ENCODE results near the gene DIP2A.
"Not testable (repeated sequence)": the region's sequence is repeated elsewhere in the genome, so short reads cannot be mapped to it uniquely, and the experiment has no call there.

DIP2A gene

DNA sequence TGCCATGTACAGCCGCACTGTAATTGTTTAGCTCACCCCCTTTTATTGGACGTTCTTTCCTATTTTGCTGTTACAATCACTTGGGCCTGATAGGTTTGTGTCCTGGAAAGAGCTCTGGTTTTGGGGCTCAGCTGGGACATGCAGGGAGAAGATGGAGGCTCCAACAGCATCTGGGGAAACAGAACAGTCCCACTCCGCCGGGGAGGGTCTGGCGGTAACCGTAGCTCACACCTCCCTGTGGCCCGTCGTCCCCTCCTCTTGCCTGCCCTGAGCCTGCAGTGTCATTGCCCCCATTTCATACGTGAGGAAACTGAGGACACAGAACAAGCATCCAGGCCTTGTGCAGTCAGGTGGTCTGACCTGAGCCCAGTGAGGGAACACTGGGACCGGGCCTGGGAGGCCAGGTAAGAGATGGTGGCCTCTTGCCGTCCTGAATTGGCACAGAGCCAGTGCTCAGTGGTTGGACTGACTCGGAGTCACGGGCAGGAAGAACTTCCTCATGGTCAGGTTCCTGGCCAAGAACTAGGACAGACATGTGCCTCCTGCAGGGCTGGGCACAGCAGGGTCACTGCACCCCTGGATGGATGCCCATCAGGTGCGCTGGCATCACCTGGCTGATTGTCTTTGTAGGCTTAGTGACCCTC lies 104.4 kb downstream of the DIP2A start:
- no peak for DNase-seq (ENCODE audit: low read depth, low spot score)
- Histone ChIP-seq H3K9me3 (ENCODE audit: control insufficient read depth, insufficient read depth, low read length) (no peaks in the 10 kb centered on the region), H3K36me3 (ENCODE audit: control insufficient read depth, insufficient read depth, low read length) (peaks cover 16% of the 10 kb centered on the region; the same call in 1 of the 2 replicates), H3K27me3 (ENCODE audit: control insufficient read depth, insufficient read depth, low read length) (no peaks in the 10 kb centered on the region), H3K4me3 (ENCODE audit: low read length) (no peak overlapping the region), H3K27ac (ENCODE audit: low read length) (no peak overlapping the region), H3K4me1 (ENCODE audit: control insufficient read depth, insufficient read depth, low read length) (no peaks in the 10 kb centered on the region)
- no CpG with 5 or more reads among the region's 14 CpGs for WGBS (ENCODE audit: insufficient coverage, insufficient read length)

DNA sequence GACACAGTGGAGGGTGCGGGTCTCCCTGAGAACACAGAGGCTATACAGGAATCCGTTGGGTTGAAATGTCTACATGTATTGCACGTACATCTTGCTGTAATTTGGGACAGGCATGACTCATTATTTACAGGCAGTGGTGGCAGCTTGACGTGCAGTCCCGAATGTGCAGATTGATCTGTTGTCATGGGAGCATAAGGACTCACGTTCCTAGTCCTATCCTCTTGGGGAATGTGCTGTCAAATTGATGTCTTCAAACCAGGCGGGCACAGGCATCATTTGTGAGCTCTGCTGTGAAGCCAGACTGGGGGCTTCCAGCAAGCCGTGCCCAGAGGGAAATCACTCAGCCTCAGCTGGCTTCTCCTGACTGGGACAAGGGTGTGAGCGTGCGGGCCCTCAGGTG lies 105.7 kb downstream of the DIP2A start:
- no peaks in the 10 kb centered on the region for H3K27me3 ChIP-seq (ENCODE audit: control insufficient read depth, insufficient read depth, low read length)
- no peak overlapping the region for H3K4me3 ChIP-seq (ENCODE audit: low read length)
- H3K4me1 ChIP-seq (ENCODE audit: control insufficient read depth, insufficient read depth, low read length) = no peaks in the 10 kb centered on the region
- no peak for DNase-seq (ENCODE audit: low read depth, low spot score)
- no peaks in the 10 kb centered on the region for H3K9me3 ChIP-seq (ENCODE audit: control insufficient read depth, insufficient read depth, low read length)
- whole genome bisulfite sequencing (ENCODE audit: insufficient coverage, insufficient read length) = no CpG with 5 or more reads among the region's 10 CpGs
- H3K27ac ChIP-seq (ENCODE audit: low read length) = no peak overlapping the region
- H3K36me3 ChIP-seq (ENCODE audit: control insufficient read depth, insufficient read depth, low read length) = peaks cover 16% of the 10 kb centered on the region; the same call in 1 of the 2 replicates

DNA sequence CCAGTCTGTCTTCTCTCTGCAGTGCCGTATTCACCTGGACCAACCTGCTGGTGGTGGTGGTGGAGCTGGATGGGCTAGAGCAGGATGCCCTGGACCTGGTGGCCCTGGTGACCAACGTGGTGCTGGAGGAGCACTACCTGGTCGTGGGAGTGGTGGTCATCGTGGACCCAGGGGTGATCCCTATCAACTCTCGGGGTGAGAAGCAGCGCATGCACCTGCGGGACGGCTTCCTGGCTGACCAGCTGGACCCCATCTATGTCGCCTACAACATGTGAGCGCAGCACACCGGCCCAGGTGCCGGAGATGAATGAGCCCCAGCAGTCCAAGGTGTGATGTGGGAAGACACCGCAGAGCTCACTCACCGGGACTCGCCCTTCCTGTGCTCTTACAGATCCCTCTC lies 108.7 kb downstream of the DIP2A start:
- H3K27ac ChIP-seq (ENCODE audit: low read length) = no peak overlapping the region
- WGBS (ENCODE audit: insufficient coverage, insufficient read length) = no CpG with 5 or more reads among the region's 15 CpGs
- H3K27me3 ChIP-seq (ENCODE audit: control insufficient read depth, insufficient read depth, low read length) = no peaks in the 10 kb centered on the region
- no peaks in the 10 kb centered on the region for H3K9me3 ChIP-seq (ENCODE audit: control insufficient read depth, insufficient read depth, low read length)
- DNase-seq (ENCODE audit: low read depth, low spot score) = no peak
- H3K4me3 ChIP-seq (ENCODE audit: low read length) = no peak overlapping the region
- peaks cover 12% of the 10 kb centered on the region; the same call in 1 of the 2 replicates for H3K36me3 ChIP-seq (ENCODE audit: control insufficient read depth, insufficient read depth, low read length)
- H3K4me1 ChIP-seq (ENCODE audit: control insufficient read depth, insufficient read depth, low read length) = no peaks in the 10 kb centered on the region

DNA sequence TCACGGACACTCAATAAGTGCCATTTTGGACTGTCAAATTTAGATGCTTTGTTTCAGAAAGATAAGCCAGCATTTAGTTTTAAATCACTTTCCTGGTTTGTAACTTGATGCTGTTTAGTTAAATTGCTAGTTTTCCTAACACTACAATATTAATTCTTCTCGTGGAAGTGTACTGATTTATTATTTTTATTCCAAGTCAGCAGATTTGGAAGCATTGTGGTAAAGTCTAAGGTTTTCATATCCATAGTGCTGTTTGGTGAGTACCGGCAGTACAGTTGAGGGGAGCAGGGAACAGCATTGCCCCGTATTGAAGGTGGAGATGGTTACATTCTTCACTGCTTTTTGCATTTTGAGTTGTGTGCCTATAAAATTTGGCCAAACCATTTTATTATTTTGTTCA lies 109.9 kb downstream of the DIP2A start:
- Histone ChIP-seq H3K4me3 (ENCODE audit: low read length) (no peak overlapping the region), H3K4me1 (ENCODE audit: control insufficient read depth, insufficient read depth, low read length) (no peaks in the 10 kb centered on the region), H3K27ac (ENCODE audit: low read length) (no peak overlapping the region), H3K36me3 (ENCODE audit: control insufficient read depth, insufficient read depth, low read length) (peaks cover 8% of the 10 kb centered on the region; the same call in 1 of the 2 replicates), H3K27me3 (ENCODE audit: control insufficient read depth, insufficient read depth, low read length) (no peaks in the 10 kb centered on the region), H3K9me3 (ENCODE audit: control insufficient read depth, insufficient read depth, low read length) (no peaks in the 10 kb centered on the region)
- WGBS (ENCODE audit: insufficient coverage, insufficient read length) = no CpG with 5 or more reads among the region's 4 CpGs
- DNase-seq (ENCODE audit: low read depth, low spot score) = no peak

DNA sequence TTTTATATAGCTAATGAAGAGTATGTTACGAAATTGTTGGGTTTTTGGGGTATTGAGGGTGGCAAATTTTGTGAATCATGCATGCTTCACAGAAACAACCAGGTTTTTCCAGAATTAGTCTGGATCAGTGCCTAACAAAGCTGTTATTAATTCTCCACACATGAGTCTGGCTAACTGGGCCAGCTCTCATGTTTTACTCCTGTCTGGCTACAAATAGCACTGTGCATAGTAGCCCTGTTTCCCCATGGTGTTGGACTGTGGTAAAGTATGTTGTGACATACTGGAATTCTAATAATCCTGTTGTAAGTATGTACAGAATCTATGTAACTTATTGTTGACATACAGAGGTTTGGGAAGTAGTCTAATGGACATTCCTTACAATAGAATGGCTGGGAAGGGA lies 110.4 kb downstream of the DIP2A start:
- Histone ChIP-seq H3K4me3 (ENCODE audit: low read length) (no peak overlapping the region), H3K27ac (ENCODE audit: low read length) (no peak overlapping the region), H3K27me3 (ENCODE audit: control insufficient read depth, insufficient read depth, low read length) (no peaks in the 10 kb centered on the region), H3K36me3 (ENCODE audit: control insufficient read depth, insufficient read depth, low read length) (peaks cover 8% of the 10 kb centered on the region; the same call in 1 of the 2 replicates), H3K4me1 (ENCODE audit: control insufficient read depth, insufficient read depth, low read length) (no peaks in the 10 kb centered on the region), H3K9me3 (ENCODE audit: control insufficient read depth, insufficient read depth, low read length) (no peaks in the 10 kb centered on the region)
- no peak for DNase-seq (ENCODE audit: low read depth, low spot score)
- WGBS (ENCODE audit: insufficient coverage, insufficient read length) = 100% methylated on average over 1 of the region's 1 CpG

DNA sequence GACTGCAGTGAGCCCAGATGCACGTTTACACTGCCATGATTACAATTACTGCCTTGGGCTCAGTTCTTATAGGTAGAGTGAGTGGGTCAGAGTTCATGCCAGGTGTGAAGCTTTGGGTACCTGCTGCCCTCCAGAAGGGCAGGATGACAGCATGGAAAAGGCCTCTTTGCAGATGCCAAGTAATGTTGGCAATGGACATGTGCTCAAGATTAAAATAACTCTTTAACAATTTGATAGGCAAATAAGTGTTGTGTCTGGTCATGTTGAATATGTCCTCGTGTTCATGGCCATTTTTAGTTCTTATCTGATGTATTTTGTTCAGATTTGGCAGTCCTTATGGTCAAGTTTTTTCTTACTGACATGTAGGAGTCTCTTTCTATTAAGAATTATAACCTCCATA lies 111.4 kb downstream of the DIP2A start:
- DNase-seq (ENCODE audit: low read depth, low spot score) = no peak
- H3K27ac ChIP-seq (ENCODE audit: low read length) = no peak overlapping the region
- no peak overlapping the region for H3K4me3 ChIP-seq (ENCODE audit: low read length)
- H3K9me3 ChIP-seq (ENCODE audit: control insufficient read depth, insufficient read depth, low read length) = no peaks in the 10 kb centered on the region
- no peaks in the 10 kb centered on the region for H3K4me1 ChIP-seq (ENCODE audit: control insufficient read depth, insufficient read depth, low read length)
- H3K27me3 ChIP-seq (ENCODE audit: control insufficient read depth, insufficient read depth, low read length) = no peaks in the 10 kb centered on the region
- WGBS (ENCODE audit: insufficient coverage, insufficient read length) = no CpG with 5 or more reads among the region's 2 CpGs
- H3K36me3 ChIP-seq (ENCODE audit: control insufficient read depth, insufficient read depth, low read length) = peaks cover 8% of the 10 kb centered on the region; the same call in 1 of the 2 replicates

DNA sequence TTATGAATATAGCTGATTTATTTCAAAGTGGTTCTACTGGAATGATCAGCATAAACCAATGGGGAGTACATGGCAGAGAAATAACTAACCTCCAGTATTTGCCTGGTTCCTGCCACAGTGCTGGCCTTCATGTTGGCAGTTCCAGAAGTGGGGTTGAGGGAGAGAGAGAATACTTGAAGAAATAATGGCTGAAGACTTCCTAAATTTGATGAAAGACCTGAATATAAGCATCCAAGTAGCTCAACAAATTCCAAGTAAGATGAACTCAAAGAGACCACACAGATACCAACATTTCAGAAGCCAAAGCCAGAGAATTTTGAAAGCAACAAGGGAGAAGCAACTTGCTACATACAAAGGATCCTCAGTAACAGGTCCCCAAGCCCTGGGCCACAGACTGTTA lies 111.9 kb downstream of the DIP2A start:
- H3K4me1 ChIP-seq (ENCODE audit: control insufficient read depth, insufficient read depth, low read length) = no peaks in the 10 kb centered on the region
- no peak overlapping the region for H3K27ac ChIP-seq (ENCODE audit: low read length)
- no peaks in the 10 kb centered on the region for H3K27me3 ChIP-seq (ENCODE audit: control insufficient read depth, insufficient read depth, low read length)
- no peak overlapping the region for H3K4me3 ChIP-seq (ENCODE audit: low read length)
- H3K9me3 ChIP-seq (ENCODE audit: control insufficient read depth, insufficient read depth, low read length) = no peaks in the 10 kb centered on the region
- no peak for DNase-seq (ENCODE audit: low read depth, low spot score)
- peaks cover 8% of the 10 kb centered on the region; the same call in 1 of the 2 replicates for H3K36me3 ChIP-seq (ENCODE audit: control insufficient read depth, insufficient read depth, low read length)

DNA sequence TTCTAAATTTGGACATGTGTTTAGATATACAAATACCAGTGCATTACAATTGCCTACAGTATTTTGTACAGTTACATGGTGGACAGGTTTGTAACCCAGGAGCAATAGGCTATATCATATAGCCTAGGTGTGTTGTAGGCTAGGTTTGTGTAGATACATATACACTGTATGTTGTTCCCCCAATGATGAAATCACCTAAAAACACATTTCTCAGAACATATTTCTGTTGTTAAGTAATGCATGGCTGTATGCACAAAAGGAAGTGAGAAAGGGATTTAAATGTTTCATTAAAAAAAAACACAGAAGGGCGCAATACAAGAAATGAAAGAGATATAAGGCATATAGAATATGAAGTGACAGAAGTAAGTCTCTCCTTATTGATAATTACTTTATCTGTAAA lies 114.2 kb downstream of the DIP2A start:
- 0 out of 2 replicates have a peak, but pooled peaks cover 2% of the 10 kb centered on the region for H3K36me3 ChIP-seq (ENCODE audit: control insufficient read depth, insufficient read depth, low read length)
- WGBS (ENCODE audit: insufficient coverage, insufficient read length) = no CpG with 5 or more reads among the region's 1 CpG
- no peak overlapping the region for H3K4me3 ChIP-seq (ENCODE audit: low read length)
- H3K27me3 ChIP-seq (ENCODE audit: control insufficient read depth, insufficient read depth, low read length) = no peaks in the 10 kb centered on the region
- H3K9me3 ChIP-seq (ENCODE audit: control insufficient read depth, insufficient read depth, low read length) = no peaks in the 10 kb centered on the region
- DNase-seq (ENCODE audit: low read depth, low spot score) = no peak
- H3K4me1 ChIP-seq (ENCODE audit: control insufficient read depth, insufficient read depth, low read length) = no peaks in the 10 kb centered on the region
- no peak overlapping the region for H3K27ac ChIP-seq (ENCODE audit: low read length)

DNA sequence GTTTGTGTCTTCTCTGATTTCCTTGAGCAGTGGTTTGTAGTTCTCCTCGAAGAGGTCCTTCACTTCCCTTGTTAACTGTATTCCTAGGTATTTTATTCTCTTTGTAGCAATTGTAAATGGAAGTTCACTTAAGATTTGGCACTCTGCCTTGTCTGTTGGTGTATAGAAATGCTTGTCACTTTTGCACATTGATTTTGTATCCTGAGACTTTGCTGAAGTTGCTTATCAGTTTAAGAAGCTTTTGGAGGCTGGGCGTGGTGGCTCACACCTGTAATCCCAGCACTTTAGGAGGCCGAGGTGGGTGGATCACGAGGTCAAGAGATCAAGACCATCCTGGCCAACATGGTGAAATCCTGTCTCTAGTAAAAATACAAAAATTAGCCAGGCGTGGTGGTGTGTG lies 119.1 kb downstream of the DIP2A start:
- not testable (repeated sequence) for DNase-seq (ENCODE audit: low read depth, low spot score); H3K9me3 ChIP-seq (ENCODE audit: control insufficient read depth, insufficient read depth, low read length); H3K36me3 ChIP-seq (ENCODE audit: control insufficient read depth, insufficient read depth, low read length); H3K27ac ChIP-seq (ENCODE audit: low read length); H3K27me3 ChIP-seq (ENCODE audit: control insufficient read depth, insufficient read depth, low read length); H3K4me3 ChIP-seq (ENCODE audit: low read length); H3K4me1 ChIP-seq (ENCODE audit: control insufficient read depth, insufficient read depth, low read length)
- WGBS (ENCODE audit: insufficient coverage, insufficient read length) = no CpG with 5 or more reads among the region's 5 CpGs

DNA sequence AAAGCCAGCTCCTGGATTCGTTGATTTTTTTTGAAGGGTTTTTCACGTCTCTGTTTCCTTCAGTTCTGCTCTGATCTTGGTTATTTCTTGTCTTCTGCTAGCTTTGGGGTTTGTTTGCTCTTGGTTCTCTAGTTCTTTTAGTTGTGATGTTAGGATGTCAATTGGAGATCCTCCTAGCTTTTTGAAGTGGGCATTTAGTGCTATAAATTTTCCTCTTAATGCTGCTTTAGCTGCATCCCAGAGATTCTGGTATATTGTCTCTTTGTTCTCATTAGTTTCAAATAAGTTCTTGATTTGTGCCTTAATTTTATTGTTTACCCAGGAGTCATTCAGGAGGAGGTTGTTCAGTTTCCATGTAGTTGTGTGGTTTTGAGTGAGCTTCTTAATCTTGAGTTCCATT lies 120.7 kb downstream of the DIP2A start:
- H3K4me1 ChIP-seq (ENCODE audit: control insufficient read depth, insufficient read depth, low read length); H3K9me3 ChIP-seq (ENCODE audit: control insufficient read depth, insufficient read depth, low read length); DNase-seq (ENCODE audit: low read depth, low spot score); H3K36me3 ChIP-seq (ENCODE audit: control insufficient read depth, insufficient read depth, low read length); H3K27me3 ChIP-seq (ENCODE audit: control insufficient read depth, insufficient read depth, low read length); H3K27ac ChIP-seq (ENCODE audit: low read length); H3K4me3 ChIP-seq (ENCODE audit: low read length): not testable (repeated sequence)
- no CpG with 5 or more reads among the region's 2 CpGs for WGBS (ENCODE audit: insufficient coverage, insufficient read length)

DNA sequence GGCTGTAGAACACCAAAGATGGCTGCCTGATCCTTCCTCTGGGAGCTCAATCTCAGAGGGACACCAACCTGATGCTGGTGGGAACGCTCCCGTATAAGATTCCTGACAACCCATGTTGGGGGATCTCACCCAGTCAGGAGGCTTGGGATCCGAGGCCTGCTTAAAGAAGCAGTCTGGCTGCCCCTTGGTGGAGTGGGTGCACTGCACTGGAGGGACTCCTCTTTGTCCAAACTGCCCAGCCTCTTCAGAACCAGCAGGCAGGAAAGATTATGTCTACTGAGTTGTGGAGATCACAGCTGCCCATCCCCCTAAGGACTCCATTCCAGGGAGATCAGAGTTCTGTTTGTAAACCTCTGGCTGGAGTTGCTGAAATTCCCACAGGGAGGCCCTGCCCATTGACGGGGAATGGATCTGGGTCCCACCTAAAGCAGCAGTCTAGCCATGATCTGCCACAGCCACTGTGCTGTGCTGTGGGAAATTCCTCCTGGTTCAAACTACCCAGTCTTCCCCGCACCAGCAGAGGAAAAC lies 123.2 kb downstream of the DIP2A start:
- Histone ChIP-seq H3K9me3 (ENCODE audit: control insufficient read depth, insufficient read depth, low read length) (no peaks in the 10 kb centered on the region; the same call in 1 of the 2 replicates), H3K27ac (ENCODE audit: low read length) (no peak overlapping the region), H3K27me3 (ENCODE audit: control insufficient read depth, insufficient read depth, low read length) (no peaks in the 10 kb centered on the region), H3K4me3 (ENCODE audit: low read length) (no peak overlapping the region), H3K4me1 (ENCODE audit: control insufficient read depth, insufficient read depth, low read length) (no peaks in the 10 kb centered on the region), H3K36me3 (ENCODE audit: control insufficient read depth, insufficient read depth, low read length) (no peaks in the 10 kb centered on the region)
- DNase-seq (ENCODE audit: low read depth, low spot score) = no peak
- no CpG with 5 or more reads among the region's 5 CpGs for WGBS (ENCODE audit: insufficient coverage, insufficient read length)

Measured in iPS DF 6.9 (cell line).